GM18502 (cell line): ENCODE data around the gene TWIST2.

ENCODE experiments used
- ATAC-seq: cut with Tn5 transposase; IDR thresholded peaks from one replicate; pipeline ENCODE4 v1.9.1; 2021; ENCODE audit warnings: mild to moderate bottlenecking; ENCODE audit not compliant: unreplicated experiment, poor library complexity

Gene TWIST2

DNA sequence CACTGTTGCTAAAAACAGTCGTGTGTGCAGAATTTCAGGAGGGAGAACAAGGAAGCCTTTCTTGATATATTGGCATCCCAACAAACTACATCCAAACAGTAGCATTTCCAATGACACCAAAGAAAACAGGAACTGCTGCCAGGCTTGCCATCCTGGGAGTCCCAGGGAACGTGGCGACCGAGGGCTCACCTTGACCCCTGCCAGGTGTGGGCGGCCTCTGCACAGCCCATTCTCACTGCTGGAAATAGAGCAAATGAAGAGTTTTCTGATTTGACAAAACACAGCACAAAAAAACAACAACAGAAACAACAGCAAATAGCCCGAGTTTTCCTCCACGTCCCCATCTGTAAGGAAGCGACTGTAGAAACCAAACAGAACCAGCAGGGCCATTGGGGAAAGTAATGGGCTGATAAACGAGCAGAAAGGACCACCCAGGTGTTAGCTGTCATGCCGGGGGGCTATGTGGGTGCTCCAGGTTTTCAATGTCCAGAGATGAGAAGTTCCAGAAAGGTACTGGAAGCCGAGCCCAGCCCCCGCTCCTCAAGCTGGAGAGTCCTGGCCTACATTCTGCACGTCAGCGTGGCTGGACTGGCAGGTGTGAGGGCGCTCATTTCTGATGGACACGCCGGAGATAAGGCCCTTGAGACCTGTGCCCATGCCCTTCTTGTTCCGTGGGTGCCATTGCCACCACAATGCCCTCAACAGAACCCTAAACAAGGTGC is 80.8 kb downstream of the TWIST2 start:
- ATAC-seq: no peak

GRCh38 chr2:238929242-238930081 is 81.6 kb downstream of the TWIST2 start:
- no peak for ATAC-seq

GRCh38 chr2:238930216-238930615 is 82.3 kb downstream of the TWIST2 start:
- no peak for ATAC-seq

GRCh38 chr2:238936162-238937052 is 88.5 kb downstream of the TWIST2 start:
- ATAC-seq: no peak

GRCh38 chr2:238938003-238938400 is 90.1 kb downstream of the TWIST2 start:
- no peak for ATAC-seq

DNA sequence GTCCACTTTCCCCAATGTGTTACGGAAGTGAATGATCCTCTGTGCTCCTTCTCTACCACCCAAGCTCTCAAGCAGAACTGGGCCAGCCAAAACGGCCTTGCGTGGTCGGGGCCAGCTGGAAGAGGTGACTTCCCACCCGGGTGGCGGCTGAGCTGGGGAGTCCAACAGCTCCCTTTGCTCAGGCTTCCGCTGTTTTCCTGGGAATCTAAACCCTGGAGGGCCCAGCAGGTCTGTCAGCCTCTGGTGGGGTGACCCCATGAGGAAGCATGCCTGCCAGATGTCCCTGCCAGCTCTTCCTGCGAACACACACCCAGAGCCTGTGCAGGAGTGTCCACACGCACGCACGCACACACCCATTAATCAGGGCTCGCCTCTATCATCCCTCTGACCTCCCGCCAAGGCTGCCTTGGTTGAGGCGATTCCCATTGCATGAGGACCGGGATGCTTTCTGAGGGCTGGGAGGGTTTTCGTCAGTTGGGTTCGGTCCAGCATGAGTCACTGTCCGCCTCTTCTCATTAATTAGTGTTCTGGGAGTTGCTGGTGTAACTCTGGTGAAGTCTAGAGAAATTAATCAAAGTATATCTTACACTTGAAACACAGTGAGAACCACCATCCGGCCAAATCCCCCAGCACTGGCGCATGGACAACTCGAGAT is 90.6 kb downstream of the TWIST2 start:
- no peak for ATAC-seq

GRCh38 chr2:238939074-238939473 is 91.2 kb downstream of the TWIST2 start:
- no peak for ATAC-seq

DNA sequence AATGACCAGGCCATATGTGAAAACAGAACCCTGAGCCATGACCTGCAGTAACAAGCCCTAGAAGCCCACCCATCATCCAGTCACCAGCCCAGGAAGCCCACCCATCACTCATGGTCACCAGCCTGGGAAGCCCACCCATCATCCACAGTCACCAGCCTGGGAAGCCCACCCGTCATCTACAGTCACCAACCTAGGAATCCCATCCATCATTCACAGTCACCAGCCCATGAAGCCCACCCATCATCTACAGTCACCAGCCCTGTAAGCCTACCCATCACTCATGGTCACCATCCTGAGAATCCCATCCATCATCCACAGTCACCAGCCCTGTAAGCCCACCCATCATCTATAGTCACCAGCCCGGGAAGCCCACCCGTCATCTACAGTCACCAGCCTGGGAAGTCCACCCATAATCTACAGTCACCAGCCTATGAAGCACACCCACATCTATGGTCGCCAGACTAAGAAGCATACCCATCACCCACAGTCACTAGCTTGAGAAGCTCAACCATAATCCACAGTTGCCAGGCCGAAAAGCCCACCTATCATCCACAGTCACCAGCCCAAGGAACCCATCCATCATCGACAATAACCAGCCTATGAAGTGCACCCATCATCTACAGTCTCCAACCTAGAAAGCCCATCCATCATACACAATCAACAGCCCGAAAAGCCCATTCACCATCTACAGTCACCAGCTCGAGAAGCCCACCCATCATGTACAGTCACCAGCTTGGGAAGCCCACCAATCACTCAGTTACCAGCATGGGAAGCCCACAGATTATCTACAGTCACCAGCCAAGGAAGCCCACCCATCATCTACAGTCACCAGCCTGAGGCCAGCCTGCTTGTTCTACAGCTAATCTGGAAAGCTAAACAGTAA is 91.9 kb downstream of the TWIST2 start:
- no peak for ATAC-seq

DNA sequence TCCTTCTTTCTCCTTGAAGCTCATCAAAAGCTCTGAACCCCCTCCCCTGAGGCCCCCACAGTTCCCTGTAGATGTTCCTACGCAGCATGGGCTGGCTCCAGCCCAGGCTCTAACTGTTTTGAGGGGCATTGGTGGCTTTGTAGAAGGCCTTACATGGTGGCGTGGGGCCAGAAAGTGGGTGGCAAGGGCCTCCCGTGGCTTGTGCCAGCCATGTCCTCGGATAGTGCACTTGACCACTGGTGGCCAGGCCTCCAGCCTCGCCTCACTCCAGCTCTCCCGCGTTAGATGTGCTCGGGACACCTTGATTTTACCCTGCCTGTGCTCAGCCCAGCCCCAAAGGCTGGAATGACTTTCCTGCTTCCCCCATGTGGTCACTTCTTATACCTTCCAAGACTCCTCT is 92.9 kb downstream of the TWIST2 start:
- ATAC-seq: no peak

GRCh38 chr2:238941262-238941792 is 93.4 kb downstream of the TWIST2 start:
- ATAC-seq: no peak

- ATAC-seq: no peak
Measured at GRCh38 chr2:238942080-238942725, 94.3 kb downstream of the TWIST2 start.

- ATAC-seq: no peak
Measured at GRCh38 chr2:238942726-238943300, 94.9 kb downstream of the TWIST2 start.

GRCh38 chr2:238943338-238944067 is 95.6 kb downstream of the TWIST2 start:
- ATAC-seq: no peak

GRCh38 chr2:238945433-238946150 is 97.7 kb downstream of the TWIST2 start:
- ATAC-seq: no peak

DNA sequence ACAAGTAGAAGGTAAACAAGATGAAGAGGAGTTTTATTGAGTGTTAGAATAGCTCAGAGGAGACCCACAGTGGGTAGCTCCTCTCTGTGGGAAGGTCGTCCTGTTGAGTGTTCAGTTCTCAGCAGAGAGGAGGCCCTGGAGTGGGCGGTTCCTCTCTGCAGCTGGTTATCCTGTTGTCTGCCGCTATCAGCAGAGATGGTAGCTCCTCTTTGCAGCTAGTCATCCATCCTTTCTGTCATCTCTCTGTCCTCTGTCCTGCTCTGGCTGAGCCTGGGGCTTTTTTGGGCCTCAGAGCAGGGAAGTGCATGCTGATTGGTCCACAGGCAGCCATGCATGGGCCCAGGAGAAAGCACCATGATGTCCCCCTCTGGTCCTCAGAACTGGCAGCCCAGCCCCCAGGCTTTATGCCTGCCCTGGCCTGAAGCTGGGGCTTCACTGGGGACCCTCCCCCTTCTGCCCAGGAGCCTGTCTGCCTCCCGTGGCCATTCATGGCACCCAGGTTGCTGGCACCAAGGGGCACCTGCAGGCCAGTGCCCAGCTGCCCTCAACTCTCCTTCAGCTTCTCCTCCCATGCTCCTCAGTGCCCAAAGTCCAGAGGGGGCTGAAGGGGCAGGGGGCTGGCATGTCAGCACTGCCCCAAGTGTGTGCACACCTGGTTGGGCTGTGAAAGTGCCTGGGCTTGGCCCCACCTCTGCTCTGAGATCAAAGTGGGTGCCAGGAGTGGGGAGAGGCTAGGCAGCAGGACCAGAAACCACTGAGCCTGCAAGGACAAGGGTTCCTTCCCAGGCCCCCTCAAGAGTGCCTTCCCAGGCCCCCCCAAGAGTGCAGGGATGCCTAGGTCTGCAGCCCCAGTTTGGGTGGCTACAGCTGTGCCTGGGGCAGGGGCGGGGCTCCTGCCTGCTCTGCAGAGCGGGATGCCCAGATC is 98.7 kb downstream of the TWIST2 start:
- no peak for ATAC-seq

DNA sequence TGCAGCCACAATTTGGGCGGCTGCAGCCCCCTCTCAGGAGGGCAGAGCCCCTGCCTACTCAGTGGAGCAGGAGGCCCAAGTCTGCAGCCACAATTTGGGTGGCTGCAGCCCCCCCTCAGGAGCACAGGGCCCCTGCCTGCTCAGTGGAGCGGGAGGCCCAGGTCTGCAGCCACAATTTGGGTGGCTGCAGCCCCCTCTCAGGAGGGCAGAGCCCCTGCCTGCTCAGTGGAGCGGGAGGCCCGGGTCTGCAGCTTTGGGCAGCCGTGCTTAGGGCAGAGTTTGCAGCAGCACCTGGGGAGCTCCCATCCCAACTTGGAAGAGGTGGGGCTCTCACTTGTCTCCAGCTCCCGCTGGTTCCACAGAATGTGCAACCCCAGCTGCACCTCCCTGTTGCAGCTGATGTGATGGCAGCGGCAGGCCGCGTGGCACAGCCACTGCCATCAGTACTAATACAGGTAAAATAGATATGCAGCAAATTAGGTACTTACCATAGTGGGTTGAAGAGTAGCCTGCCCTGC is 99.4 kb downstream of the TWIST2 start:
- ATAC-seq: no peak
